HEK293T (cell line): ENCODE measurements around the gene ABR.

Experiments
- CTCF ChIA-PET: fragments of 350-600 bp; formaldehyde crosslinking; extraction: SDS; loops from one replicate; lab custom pipeline; 2021; ENCODE audit warnings: antibody characterized with exemption, inconsistent platforms; lab: Yijun Ruan, JAX
- POLR2A ChIA-PET: fragments of 350-600 bp; formaldehyde crosslinking; extraction: SDS; loops from one replicate; lab custom pipeline; 2020; ENCODE audit warnings: antibody characterized with exemption, inconsistent platforms; lab: Yijun Ruan, JAX
- DNase-seq: peaks from one replicate; pipeline ENCODE4 v3.0.0; 2012; ENCODE audit warnings: mixed read lengths; ENCODE audit errors: extremely low spot score
- ARNT ChIP-seq: fragments of 450-650 bp; IDR thresholded peaks from 2 replicates; pipeline ENCODE4 v1.6.1; 2017; ENCODE audit warnings: mild to moderate bottlenecking
- BHLHE40 ChIP-seq: fragments of 450-650 bp; IDR thresholded peaks from 2 replicates; pipeline ENCODE4 v1.6.1; 2016; ENCODE audit warnings: mild to moderate bottlenecking, moderate library complexity, borderline replicate concordance
- CTBP1 ChIP-seq: fragments of 450-650 bp; IDR thresholded peaks from 2 replicates; pipeline ENCODE4 v1.6.1; 2016; ENCODE audit warnings: borderline replicate concordance
- ELF4 ChIP-seq: fragments of 450-650 bp; IDR thresholded peaks from 2 replicates; pipeline ENCODE4 v1.6.1; 2017; ENCODE audit warnings: antibody characterized with exemption
- FOXA1 ChIP-seq: fragments of 450-650 bp; IDR thresholded peaks from 2 replicates; pipeline ENCODE4 v1.6.1; 2016; ENCODE audit warnings: mild to moderate bottlenecking
- FOXK2 ChIP-seq: fragments of 450-650 bp; IDR thresholded peaks from 2 replicates; pipeline ENCODE4 v1.6.1; 2016; ENCODE audit warnings: mild to moderate bottlenecking
- FOXM1 ChIP-seq: fragments of 450-650 bp; IDR thresholded peaks from 2 replicates; pipeline ENCODE4 v1.6.1; 2017; ENCODE audit warnings: mild to moderate bottlenecking, borderline replicate concordance
- HDGF ChIP-seq: fragments of 450-650 bp; IDR thresholded peaks from 2 replicates; pipeline ENCODE4 v1.6.1; 2017; ENCODE audit warnings: antibody characterized with exemption, borderline replicate concordance
- L3MBTL2 ChIP-seq: fragments of 450-650 bp; conservative IDR thresholded peaks from 2 replicates; pipeline ENCODE4 v1.6.1; 2016; ENCODE audit warnings: mild to moderate bottlenecking
- LEF1 ChIP-seq: fragments of 450-650 bp; IDR thresholded peaks from 2 replicates; pipeline ENCODE4 v1.6.1; 2017; ENCODE audit warnings: mild to moderate bottlenecking, borderline replicate concordance
- NFRKB ChIP-seq: fragments of 450-650 bp; IDR thresholded peaks from 2 replicates; pipeline ENCODE4 v1.6.1; 2016; ENCODE audit warnings: mild to moderate bottlenecking, moderate library complexity
- SP1 ChIP-seq: fragments of 450-650 bp; IDR thresholded peaks from 2 replicates; pipeline ENCODE4 v1.6.1; 2017
- SUZ12 ChIP-seq: fragments of 450-650 bp; IDR thresholded peaks from 2 replicates; pipeline ENCODE4 v1.6.1; 2016; ENCODE audit warnings: mild to moderate bottlenecking
- TARDBP ChIP-seq: fragments of 450-650 bp; IDR thresholded peaks from 2 replicates; pipeline ENCODE4 v1.6.1; 2016
- ZNF384 ChIP-seq: fragments of 450-650 bp; IDR thresholded peaks from 2 replicates; pipeline ENCODE4 v1.6.1; 2016
- TF ChIP-seq, protein P1 (sequence below): fragments of 450-650 bp; IDR thresholded peaks from 2 replicates; pipeline ENCODE4 v1.6.1; 2016

Gene ABR

DNA sequence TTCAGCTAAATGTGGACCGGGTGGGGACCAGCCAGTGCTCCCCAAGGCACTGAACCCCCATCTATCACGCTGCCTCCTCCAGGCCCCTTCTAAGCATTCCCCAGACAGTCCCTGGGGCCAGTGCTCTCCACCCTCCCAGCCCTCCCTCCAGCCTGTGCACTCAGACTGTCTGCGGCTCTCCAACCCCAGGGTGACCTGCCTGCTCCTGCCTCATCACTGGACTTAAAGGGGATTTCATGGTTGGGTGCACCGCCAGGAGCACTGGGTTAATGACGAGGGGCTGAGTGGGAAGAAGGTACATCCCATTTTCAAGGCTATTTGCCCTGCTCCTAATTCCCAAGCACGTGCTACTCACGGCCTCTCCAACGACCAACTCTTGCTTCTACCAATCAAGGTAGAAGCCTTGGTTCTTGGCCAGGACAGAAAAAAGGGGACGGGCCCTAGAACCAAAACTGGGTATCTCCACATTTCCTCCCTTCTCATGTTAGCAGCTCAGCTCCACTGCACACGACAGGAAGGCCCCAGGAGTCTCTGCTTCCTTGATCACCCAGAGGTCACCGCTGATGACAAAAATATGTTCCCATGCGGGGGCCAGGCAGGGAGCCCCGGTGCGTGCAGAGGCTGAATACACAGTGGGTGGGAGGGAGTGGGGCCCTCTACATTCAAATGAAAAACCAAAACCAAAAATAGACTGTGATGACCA is 3.5 kb upstream of the ABR start:
- no peak for DNase-seq
- POLR2A ChIA-PET: interaction anchor here (0.5 kb wide), 1 partner anchor 71 kb away, joined by 4 read pairs; no protein-coding TSS in a partner anchor

DNA sequence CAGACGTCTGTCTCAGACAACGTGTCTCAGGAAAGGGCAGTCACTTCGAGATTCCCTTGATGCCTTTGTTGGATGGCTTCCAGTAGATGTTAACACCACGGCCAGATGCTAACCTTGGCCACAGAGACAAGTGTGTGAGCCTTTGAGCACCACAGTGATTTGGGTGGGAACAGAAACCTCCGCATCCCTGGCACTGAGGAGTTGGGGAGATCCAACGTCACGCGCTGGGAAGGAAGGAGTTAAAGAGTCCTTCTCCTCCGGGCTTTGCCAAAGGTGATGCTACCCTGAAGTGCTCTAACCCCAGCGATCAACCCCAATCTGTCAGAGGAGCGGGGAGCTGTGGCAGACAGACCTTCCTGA is 3.0 kb upstream of the ABR start:
- ChIA-PET POLR2A (interaction anchor here (0.5 kb wide), 1 partner anchor 70 kb away, joined by 4 read pairs; no protein-coding TSS in a partner anchor), CTCF (no interaction called here)
- TF ChIP-seq HDGF (no peak), LEF1 (no peak), ELF4 (no peak), L3MBTL2 (no peak), FOXM1 (no peak), FOXA1 (no peak), CTBP1 (no peak), FOXK2 (no peak), NFRKB (no peak), SUZ12 (no peak), ARNT (no peak), TARDBP (no peak), SP1 (no peak), ZNF384 (no peak)
- TF ChIP-seq, protein P1, sequence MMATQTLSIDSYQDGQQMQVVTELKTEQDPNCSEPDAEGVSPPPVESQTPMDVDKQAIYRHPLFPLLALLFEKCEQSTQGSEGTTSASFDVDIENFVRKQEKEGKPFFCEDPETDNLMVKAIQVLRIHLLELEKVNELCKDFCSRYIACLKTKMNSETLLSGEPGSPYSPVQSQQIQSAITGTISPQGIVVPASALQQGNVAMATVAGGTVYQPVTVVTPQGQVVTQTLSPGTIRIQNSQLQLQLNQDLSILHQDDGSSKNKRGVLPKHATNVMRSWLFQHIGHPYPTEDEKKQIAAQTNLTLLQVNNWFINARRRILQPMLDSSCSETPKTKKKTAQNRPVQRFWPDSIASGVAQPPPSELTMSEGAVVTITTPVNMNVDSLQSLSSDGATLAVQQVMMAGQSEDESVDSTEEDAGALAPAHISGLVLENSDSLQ: no peak
- no peak for DNase-seq

More for the DNA sequence above, 3.5 kb upstream of the ABR start:
- no peak for TF ChIP-seq NFRKB
- TF ChIP-seq FOXK2: no peak
- no peak for TF ChIP-seq HDGF
- no peak for TF ChIP-seq ZNF384
- no peak for TF ChIP-seq ARNT
- no peak for TF ChIP-seq FOXA1
- no peak for TF ChIP-seq SP1
- TF ChIP-seq ELF4: no peak
- TF ChIP-seq SUZ12: no peak
- TF ChIP-seq CTBP1: no peak
- TF ChIP-seq BHLHE40: no peak
- TF ChIP-seq TARDBP: no peak
- CTCF ChIA-PET: no interaction called here

DNA sequence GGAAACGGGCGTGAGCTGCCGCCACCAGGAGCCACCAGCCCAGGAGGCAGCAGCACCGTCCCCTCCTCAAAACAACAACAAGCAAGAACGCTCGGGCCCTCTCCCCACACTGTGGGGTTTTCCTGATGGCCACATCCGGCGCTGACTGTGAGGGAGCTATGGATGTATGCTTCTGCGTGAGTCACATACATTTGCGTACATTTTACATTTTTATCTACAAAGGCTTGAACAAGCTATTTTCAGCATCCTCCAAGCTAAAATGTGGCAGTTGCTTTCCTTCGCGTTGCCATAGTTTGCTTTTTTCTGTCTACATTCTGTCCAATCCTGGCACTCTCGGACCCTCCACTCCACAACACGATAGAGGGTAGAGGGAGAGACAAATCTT is 2.0 kb upstream of the ABR start:
- CTCF ChIA-PET: interaction anchor here (0.6 to 1.2 kb wide), 2 partner anchors 124 to 353 kb away, joined by 3 read pairs; no protein-coding TSS in a partner anchor
- TF ChIP-seq FOXM1 (no peak), FOXK2 (no peak), SP1 (no peak), ARNT (no peak)
- POLR2A ChIA-PET: interaction anchor here (0.8 kb wide), 1 partner anchor 47 kb away, joined by 3 read pairs; no protein-coding TSS in a partner anchor
- no peak for DNase-seq

DNA sequence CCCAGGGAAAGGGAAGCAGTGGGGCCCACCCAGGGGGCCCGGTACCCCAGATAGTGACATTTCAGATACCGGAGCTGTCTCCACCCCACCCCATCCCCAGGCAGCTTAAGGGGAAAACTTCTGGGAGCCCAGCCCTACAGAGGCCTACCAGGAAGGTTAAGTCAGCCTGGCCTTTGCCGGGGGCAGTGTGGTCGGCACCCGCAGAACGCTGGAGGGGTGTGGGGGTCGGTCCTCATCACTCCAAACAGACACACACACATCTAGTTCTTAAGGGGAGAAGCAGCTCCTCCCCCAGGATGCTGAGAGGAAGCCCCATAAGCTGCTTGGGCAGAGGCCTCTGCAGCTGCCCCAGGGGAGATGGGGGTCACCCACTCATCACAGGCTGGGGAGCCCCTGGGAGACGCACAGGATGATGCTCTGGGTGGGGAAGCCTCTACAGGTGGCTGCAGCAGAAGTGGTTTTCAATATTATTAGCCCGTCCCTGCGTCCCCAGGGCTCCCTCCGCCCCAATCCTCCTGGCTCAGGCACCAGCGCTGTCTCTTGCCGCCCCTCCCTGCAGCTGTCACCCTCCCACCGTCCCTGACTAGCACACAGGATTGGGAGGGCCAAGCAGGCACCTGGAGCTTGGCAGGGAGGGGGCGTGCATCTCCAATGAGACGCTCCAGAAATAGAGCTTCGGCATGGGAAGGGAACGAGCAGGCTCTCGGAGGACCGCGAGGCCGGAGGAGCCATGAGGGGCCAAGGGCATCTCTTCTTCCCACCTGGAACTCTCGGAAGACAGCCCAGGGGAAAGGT is 1.4 kb upstream of the ABR start:
- ChIA-PET POLR2A (interaction anchor here (0.8 kb wide), 1 partner anchor 47 kb away, joined by 3 read pairs; no protein-coding TSS in a partner anchor), CTCF (interaction anchor here (1.2 kb wide), 1 partner anchor 123 kb away, joined by 3 read pairs; no protein-coding TSS in a partner anchor)
- TF ChIP-seq FOXK2: no peak
- TF ChIP-seq SP1: no peak
- TF ChIP-seq NFRKB: no peak
- no peak for TF ChIP-seq ELF4
- no peak for TF ChIP-seq ZNF384
- TF ChIP-seq CTBP1: no peak
- no peak for TF ChIP-seq FOXM1
- no peak for DNase-seq

DNA sequence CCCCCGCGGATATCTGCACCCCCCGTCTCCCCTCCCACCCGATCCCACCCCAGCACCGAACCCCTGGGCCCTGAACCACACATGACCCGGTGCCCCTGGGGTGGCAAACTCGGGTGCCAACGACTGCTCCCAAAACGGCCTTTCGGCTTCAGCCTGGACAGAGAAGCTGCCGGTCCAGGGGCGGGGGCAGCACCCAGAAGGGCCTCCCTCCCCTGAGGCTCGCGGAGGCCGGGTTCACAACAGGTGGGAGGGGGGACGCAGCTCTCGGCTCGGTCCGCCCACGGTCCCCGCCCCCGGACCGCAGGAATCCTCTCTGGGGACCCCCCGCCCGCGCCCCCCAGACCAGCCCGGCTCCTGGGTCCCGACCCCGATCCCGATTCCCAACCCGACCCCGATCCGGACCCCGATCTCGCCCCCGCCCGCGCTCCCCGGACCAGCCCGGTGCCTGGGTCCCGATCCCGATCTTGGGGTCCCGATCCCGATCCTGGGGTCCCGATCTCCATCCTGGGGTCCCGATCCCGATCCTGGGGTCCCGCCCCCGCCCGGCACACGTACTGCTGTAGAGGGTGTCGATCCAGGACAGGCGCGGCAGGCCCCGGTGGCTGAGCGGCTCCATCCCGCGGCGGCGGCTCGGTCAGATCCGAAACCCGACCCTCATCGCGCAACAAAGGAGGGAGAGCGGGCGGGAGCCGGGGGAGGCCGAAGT is 516 bp downstream of the ABR start:
- POLR2A ChIA-PET: no interaction called here

More for the DNA sequence above, 516 bp downstream of the ABR start:
- TF ChIP-seq FOXK2 (no peak), SP1 (no peak), SUZ12 (no peak), CTBP1 (no peak), FOXA1 (no peak), FOXM1 (no peak), LEF1 (no peak), NFRKB (no peak), BHLHE40 (no peak), TARDBP (no peak), L3MBTL2 (no peak), ARNT (no peak), ZNF384 (no peak), ELF4 (no peak), HDGF (no peak)
- TF ChIP-seq, protein P1: no peak
- CTCF ChIA-PET: interaction anchor here (0.6 to 0.7 kb wide), 2 partner anchors 55 to 57 kb away, joined by 3 to 4 read pairs; no protein-coding TSS in a partner anchor
- no peak for DNase-seq
